ENCODE measurements around the gene ABI3BP. TPM values are rescaled to one million over a fixed set of nuclear protein-coding genes. Genes with fewer than 3 reads are reported as not detected.

Gene ABI3BP
- total RNA-seq, 1 experiment from 2014 or later: 0.74 TPM

- no peak overlapping the region for H3K4me3 Mint-ChIP-seq
- ChIA-PET POLR2A (interaction anchor here (0.5 kb wide), 1 partner anchor 237 kb away, joined by 4 read pairs; no protein-coding TSS in a partner anchor), CTCF (no interaction called here)
- no peaks in the 10 kb centered on the region for H3K27me3 Mint-ChIP-seq (ENCODE audit: low read depth)
- H3K4me1 Mint-ChIP-seq: no peaks in the 10 kb centered on the region
- no peak overlapping the region for H3K27ac Mint-ChIP-seq
- no peaks in the 10 kb centered on the region for H3K36me3 Mint-ChIP-seq
- no peaks in the 10 kb centered on the region for H3K9me3 Mint-ChIP-seq
- DNase-seq (ENCODE audit: low spot score) (no peak), ATAC-seq (no peak)
- no peak for TF ChIP-seq ZNF317 (CRISPR knock-in tag; IDR thresholded peaks at IDR 0.05; ENCODE audit: borderline replicate concordance, low read depth)
- no peak for TF ChIP-seq TP53 (CRISPR knock-in tag; IDR thresholded peaks at IDR 0.05)
- TF ChIP-seq TEAD1 (CRISPR knock-in tag; IDR thresholded peaks at IDR 0.05): no peak
- TF ChIP-seq, protein P1, sequence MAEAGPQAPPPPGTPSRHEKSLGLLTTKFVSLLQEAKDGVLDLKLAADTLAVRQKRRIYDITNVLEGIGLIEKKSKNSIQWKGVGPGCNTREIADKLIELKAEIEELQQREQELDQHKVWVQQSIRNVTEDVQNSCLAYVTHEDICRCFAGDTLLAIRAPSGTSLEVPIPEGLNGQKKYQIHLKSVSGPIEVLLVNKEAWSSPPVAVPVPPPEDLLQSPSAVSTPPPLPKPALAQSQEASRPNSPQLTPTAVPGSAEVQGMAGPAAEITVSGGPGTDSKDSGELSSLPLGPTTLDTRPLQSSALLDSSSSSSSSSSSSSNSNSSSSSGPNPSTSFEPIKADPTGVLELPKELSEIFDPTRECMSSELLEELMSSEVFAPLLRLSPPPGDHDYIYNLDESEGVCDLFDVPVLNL (CRISPR knock-in tag; IDR thresholded peaks at IDR 0.05; ENCODE audit: borderline replicate concordance, low read depth): no peak
- no peak for TF ChIP-seq NFYB (CRISPR knock-in tag; conservative IDR thresholded peaks at IDR 0.05; ENCODE audit: low read depth)
- TF ChIP-seq, protein P2, sequence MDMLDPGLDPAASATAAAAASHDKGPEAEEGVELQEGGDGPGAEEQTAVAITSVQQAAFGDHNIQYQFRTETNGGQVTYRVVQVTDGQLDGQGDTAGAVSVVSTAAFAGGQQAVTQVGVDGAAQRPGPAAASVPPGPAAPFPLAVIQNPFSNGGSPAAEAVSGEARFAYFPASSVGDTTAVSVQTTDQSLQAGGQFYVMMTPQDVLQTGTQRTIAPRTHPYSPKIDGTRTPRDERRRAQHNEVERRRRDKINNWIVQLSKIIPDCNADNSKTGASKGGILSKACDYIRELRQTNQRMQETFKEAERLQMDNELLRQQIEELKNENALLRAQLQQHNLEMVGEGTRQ (CRISPR knock-in tag; IDR thresholded peaks at IDR 0.05): no peak
- TF ChIP-seq MAX (CRISPR knock-in tag; IDR thresholded peaks at IDR 0.05): no peak
Measured at GRCh38 chr3:100813828-100814227, 179.4 kb downstream of the ABI3BP start.

- H3K27me3 Mint-ChIP-seq (ENCODE audit: low read depth): no peaks in the 10 kb centered on the region
- H3K27ac Mint-ChIP-seq: no peak overlapping the region
- TF ChIP-seq ZNF232 (CRISPR knock-in tag; IDR thresholded peaks at IDR 0.05): no peak
- TF ChIP-seq CDX4 (CRISPR knock-in tag; IDR thresholded peaks at IDR 0.05; ENCODE audit: borderline replicate concordance): no peak
- TF ChIP-seq, protein P3, sequence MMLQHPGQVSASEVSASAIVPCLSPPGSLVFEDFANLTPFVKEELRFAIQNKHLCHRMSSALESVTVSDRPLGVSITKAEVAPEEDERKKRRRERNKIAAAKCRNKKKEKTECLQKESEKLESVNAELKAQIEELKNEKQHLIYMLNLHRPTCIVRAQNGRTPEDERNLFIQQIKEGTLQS (CRISPR knock-in tag; conservative IDR thresholded peaks at IDR 0.05): no peak
- no peak for TF ChIP-seq FOXK1 (CRISPR knock-in tag; IDR thresholded peaks at IDR 0.05)
- TF ChIP-seq, protein P4, sequence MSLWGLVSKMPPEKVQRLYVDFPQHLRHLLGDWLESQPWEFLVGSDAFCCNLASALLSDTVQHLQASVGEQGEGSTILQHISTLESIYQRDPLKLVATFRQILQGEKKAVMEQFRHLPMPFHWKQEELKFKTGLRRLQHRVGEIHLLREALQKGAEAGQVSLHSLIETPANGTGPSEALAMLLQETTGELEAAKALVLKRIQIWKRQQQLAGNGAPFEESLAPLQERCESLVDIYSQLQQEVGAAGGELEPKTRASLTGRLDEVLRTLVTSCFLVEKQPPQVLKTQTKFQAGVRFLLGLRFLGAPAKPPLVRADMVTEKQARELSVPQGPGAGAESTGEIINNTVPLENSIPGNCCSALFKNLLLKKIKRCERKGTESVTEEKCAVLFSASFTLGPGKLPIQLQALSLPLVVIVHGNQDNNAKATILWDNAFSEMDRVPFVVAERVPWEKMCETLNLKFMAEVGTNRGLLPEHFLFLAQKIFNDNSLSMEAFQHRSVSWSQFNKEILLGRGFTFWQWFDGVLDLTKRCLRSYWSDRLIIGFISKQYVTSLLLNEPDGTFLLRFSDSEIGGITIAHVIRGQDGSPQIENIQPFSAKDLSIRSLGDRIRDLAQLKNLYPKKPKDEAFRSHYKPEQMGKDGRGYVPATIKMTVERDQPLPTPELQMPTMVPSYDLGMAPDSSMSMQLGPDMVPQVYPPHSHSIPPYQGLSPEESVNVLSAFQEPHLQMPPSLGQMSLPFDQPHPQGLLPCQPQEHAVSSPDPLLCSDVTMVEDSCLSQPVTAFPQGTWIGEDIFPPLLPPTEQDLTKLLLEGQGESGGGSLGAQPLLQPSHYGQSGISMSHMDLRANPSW (CRISPR knock-in tag; conservative IDR thresholded peaks at IDR 0.05; ENCODE audit: low read depth): no peak
- TF ChIP-seq, protein P5, sequence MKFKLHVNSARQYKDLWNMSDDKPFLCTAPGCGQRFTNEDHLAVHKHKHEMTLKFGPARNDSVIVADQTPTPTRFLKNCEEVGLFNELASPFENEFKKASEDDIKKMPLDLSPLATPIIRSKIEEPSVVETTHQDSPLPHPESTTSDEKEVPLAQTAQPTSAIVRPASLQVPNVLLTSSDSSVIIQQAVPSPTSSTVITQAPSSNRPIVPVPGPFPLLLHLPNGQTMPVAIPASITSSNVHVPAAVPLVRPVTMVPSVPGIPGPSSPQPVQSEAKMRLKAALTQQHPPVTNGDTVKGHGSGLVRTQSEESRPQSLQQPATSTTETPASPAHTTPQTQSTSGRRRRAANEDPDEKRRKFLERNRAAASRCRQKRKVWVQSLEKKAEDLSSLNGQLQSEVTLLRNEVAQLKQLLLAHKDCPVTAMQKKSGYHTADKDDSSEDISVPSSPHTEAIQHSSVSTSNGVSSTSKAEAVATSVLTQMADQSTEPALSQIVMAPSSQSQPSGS (CRISPR knock-in tag; IDR thresholded peaks at IDR 0.05; ENCODE audit: borderline replicate concordance, low read depth): no peak
- no peak for TF ChIP-seq ZNF416 (CRISPR knock-in tag; IDR thresholded peaks at IDR 0.05)
- TF ChIP-seq, protein P6, sequence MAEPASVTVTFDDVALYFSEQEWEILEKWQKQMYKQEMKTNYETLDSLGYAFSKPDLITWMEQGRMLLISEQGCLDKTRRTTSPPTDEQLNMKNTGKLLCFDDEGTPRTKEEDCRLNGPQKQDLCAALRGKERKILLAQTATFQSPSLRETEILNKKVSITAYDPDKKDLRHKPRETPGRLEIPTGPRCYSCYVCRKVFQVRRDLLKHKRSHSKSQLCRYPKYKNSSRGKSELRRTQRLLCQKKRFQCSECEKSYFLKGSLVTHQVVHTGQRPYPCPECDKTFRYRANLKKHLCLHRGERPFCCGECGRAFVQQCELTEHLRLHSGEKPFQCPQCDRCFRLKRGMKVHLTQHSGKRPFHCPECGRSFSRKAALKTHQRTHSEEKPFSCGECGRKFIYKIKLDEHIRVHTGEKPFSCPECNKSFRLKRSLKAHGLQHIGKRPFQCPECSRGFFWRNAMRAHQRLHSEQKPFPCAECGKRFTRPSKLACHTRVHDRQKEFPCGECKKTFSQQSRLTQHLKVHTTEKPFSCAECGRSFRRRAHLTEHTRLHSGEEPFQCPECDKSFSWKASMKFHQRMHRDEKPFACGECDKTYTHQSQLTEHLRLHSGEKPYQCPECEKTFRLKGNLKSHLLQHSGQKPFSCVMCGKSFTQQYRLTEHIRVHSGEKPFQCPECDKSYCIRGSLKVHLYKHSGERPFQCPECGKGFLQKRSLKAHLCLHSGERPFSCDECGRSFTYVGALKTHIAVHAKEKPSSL (CRISPR knock-in tag; conservative IDR thresholded peaks at IDR 0.05): no peak
- TF ChIP-seq EMX1 (CRISPR knock-in tag; IDR thresholded peaks at IDR 0.05): no peak
- no peak for DNase-seq (ENCODE audit: low spot score)
- no peak for ATAC-seq
- H3K4me3 Mint-ChIP-seq: no peak overlapping the region
- H3K9me3 Mint-ChIP-seq: no peaks in the 10 kb centered on the region
- CTCF ChIA-PET: no interaction called here
- H3K4me1 Mint-ChIP-seq: no peaks in the 10 kb centered on the region
- no peaks in the 10 kb centered on the region for H3K36me3 Mint-ChIP-seq
- POLR2A ChIA-PET: no interaction called here
Measured at GRCh38 chr3:100811779-100812507, 181.3 kb downstream of the ABI3BP start.
